CD4-positive, alpha-beta T cell treated with Interleukin-4 for 1 hour (primary cell): ENCODE results near the gene ZC3H12C.
"Not testable (repeated sequence)": the region's sequence is repeated elsewhere in the genome, so short reads cannot be mapped to it uniquely, and the experiment has no call there.

Experiments
- DNase-seq, 2 donors: peaks; one replicate each; pipeline ENCODE4 v3.0.0-alpha.2; 2020 to 2022

Gene ZC3H12C

GRCh38 chr11:110092515-110093406, at the start of gene ZC3H12C:
ZC3H12C (plus strand) TSS chr11:110093392; CDS start chr11:110093412, 20 bp downstream.
- DNase-seq, result peak; percentile 36 to 76

DNA sequence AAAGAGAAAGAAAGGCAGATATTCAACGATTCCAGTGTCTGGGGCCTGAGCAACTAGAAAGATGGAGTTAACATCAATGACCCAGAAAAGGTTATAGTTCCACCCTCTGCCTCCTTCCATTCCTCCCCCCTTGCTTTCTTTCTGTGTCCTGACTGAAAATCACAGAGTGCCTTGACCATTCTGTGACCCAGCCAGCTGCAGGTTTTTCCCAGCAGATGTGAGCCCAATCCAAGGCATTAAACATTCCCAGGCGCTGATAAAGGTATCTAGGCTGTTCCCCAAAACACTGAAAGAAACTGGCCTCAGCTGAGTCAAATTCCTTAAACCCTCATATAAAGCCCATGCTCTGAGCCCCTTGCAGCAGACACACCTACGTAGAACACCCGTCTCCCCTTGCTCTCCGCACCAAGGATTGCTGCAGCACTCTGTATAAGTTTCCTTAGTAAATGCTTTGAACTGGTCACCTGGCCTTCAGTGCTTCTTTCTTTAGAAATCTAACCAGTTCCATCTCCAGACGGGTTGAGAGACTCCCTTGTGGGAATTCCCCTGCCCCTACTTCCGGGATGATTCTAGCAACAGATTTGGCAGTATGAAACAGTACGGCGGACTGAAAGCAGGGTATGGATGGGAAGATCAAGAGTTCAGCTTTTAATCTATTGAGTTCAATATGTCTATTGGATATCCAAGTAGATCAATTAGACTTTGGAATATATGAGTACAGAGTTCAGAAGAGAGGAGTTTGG, 48.8 kb upstream of the ZC3H12C start:
- DNase-seq, result no peak

DNA sequence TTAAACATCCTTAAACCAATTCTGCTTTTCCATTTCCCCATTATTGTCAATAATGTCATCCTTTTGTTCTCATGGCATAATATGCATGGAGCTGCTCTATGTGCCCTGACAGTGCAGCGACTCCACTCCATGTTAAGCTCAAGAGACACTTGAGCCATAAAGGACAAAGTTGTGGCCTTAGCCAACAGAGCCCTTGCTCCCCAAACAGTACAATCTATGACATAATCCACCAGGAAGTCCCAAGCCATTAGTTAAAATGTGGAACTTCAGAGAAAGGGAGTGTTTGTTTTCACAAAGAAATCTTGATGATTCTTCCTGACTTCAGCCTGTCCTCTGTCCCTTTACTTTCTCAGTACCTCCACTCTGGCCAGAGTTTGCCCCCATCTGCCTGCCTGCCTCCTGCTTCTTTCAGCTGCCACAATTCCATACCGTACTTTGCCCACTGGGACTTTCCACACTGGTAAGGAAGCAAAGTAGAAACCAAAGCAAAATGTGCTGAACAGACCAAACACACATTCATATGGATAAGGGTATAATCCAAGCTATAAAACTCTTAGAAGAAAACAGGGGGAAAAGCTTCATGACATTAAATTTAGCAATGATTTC, 46.3 kb upstream of the ZC3H12C start:
- DNase-seq, result no peak

DNA sequence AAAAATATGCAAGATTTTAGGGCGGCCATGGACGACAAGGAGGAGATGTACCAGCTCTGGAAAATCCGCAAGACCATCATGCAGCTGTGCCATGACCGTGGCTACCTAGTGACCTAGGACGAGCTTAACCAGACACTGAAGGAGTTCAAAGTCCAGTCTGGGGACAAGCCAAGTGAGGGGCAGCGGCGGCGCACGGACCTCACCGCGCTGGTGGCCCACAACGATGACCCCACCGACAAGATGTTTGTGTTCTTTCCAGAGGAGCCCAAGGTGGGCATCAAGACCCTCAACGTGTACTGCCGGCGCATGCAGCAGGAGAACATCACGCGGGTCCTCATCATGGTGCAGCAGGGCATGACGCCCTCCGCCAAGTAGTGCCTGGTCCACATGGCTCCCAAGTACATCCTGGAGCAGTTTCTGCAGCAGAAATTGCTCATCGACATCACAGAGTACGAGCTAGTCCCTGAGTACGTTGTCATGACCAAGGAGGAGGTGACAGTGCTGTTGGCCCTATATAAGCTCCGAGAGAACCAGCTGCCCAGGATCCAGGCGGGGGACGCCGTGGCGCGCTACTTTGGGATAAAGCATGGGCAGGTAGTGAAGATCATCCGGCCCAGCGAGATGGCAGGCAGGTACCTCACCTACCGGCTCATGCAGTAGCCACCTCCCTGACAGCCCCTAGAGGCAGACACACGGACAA, 43.5 kb upstream of the ZC3H12C start:
- DNase-seq, result no peak

DNA sequence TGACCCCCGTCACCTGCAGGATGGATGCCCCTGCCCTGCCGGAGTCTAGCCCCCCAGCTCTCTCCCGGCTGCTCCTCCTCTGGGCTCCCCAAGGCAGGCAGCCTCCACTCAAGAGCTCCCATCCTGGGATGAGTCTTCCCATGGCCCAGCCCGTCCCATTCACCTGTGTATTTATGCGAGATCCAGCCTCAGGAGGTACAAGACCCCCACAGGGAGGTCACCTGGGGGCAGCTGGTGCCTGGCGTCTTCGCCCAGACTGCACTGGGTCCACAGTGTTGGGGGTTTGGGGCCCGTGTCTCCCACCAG, 43.0 kb upstream of the ZC3H12C start:
- no peak for DNase-seq

DNA sequence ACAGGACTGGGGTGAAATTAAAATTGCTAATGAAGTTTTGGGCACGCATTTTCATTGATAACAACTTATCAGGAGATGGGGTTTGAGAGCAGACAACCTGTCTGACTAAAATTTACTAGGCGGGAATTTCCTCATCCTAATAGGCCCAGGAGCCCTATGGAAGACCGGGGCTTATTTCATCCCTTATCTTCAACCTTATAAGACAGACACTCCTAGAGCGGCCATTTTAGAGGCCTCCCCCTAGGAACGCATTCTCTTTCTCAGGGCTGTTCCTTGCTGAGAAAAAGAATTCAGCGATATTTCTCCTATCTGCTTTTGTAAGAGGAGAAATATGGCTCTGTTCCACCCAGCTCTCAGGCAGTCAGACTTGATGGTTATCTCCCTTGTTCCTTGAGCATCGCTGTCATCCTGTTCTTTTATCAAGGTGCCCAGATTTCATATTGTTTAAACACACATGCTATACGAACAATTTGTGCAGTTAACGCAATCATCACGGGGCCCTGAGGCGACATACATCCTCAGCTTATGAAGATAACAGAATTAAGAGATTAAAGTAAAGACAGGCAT, 39.3 kb upstream of the ZC3H12C start:
- no peak for DNase-seq

DNA sequence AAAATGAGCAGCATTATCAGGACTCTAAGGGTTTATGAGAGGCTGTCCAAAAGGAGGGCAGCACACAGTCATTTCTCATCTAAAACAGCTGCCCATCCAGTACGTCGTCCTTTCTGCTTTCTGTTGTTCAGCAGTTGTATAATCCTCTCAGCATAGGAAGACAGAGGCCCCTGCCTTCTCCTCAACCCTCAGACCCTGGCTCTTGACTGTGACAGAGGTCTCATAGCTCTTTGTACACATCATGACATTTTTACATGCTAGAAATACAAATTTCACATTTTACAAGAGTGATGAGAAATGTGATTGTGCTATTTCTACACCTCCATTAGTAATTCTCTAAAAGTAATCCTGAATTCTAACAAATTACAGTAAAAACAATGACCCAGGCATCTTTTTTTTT, 36.2 kb upstream of the ZC3H12C start:
- DNase-seq, result no peak

DNA sequence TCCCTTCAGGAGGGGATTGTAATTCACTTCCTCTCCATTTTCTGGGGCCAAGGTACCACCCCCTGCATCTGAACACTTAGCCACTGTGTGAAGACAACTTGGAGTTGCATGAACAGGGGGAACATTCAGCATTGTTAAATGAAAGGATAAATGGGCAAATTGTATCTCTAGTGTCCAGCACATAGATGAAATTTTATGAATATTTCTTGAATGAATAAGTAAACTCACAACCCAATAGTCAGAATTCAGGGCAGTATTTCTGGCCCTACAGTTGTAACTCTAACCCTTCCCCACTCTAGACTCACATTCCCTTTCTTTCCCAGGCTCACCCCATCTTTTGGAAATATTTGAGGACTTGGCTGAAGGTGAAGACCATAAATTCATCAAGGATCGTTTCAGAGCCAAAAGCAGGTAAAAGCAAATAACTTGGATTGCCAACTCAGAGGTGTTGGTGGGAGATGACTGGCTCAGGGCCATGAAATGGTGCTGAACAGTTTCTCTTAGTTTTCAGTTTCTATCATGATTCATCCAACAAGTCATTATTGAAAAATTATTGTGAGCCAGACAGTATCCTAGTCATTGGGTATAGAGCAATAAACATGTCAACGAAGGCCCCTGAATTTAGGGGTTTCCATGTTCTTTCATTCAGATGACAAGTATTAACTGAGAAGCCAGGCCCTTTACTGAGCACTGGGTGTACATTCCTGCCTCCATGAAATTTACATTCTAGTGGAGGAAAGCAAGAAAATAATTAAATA, 33.3 kb upstream of the ZC3H12C start:
- no peak for DNase-seq

DNA sequence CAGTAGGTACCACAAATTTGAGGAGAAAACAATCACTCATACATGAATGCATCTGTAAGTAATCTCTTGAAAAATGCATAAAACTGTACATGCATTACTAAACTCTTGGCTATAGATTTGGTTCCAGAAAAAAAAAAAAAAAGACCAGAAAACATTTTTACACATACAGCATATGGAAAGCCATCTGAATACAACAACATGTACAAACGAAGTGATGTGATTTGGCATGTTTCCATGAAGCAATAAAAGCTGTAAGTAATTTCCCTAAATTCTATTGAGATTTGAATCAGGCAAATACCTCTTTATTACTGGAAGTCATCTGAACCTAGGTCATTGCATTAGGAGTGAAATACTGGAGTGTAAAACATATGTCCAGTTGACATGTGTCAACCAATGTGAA, 31.9 kb upstream of the ZC3H12C start:
- DNase-seq, result no peak

DNA sequence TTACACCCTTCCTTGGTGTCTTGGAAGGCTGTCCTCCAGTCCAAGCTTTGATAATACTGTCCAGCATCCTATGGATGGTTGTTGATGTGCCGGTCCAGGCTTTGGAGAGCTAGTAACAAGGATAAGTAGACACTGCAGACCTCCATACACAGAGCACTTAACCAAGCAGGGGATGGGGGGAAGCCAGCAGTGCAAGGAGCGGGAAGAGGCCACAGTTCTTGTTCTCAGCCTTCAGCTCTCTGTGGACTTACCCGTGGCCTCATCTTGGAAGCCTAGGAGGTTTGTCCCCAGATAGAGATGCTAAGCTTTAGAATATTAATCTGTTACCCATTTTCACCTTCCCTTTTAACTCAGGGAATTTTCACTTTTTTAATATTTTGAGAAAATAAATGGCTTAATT, 30.9 kb upstream of the ZC3H12C start:
- DNase-seq, result no peak

- no peak for DNase-seq
These were observed 28.0 kb upstream of the ZC3H12C start for GRCh38 chr11:110065189-110065588.

DNA sequence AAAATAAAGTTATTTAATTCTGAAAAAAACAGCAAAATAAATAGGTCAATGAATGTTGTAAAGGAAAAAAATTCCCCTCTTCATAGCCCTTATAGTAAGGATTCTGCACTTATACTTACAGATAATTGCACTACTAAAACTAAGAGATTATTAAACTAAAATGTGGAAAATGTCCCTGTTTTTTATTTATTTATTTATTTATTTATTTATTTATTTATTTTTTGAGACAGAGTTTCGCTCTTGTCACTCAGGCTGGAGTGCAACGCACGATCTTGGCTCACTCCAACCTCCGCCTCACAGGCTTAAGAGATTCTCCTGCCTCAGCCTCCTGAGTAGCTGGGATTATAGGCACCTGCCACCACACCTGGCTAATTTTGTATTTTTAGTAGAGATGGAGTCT, 25.2 kb upstream of the ZC3H12C start:
- DNase-seq, result not testable (repeated sequence)

GRCh38 chr11:110069158-110069737, 23.9 kb upstream of the ZC3H12C start:
- peak in 1 of 2 donors; percentile 37 for DNase-seq

- no peak for DNase-seq
These were observed 23.0 kb upstream of the ZC3H12C start for GRCh38 chr11:110070176-110070575.

DNA sequence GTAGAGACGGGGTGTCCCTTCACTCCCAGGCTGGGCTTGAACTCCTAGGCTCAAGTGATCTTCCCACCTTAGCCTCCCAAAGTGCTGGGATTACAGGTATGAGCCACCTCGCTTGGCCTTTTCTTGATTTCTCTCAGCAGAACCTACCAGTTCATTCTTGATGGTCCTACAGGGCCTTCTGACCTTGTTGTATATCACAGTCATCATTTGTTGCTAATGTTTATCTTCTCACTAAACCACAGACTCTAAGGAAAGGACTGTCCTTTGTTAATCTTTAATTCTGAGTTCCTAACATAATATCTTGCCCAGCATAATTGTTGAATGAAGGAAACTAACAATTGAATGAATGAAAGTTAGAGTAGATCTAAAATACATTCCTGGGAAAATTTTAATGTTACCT, 22.0 kb upstream of the ZC3H12C start:
- DNase-seq, result no peak

- no peak for DNase-seq
These were observed 20.3 kb upstream of the ZC3H12C start for GRCh38 chr11:110072930-110073329.

GRCh38 chr11:110074499-110074898, 18.7 kb upstream of the ZC3H12C start:
- no peak for DNase-seq

DNA sequence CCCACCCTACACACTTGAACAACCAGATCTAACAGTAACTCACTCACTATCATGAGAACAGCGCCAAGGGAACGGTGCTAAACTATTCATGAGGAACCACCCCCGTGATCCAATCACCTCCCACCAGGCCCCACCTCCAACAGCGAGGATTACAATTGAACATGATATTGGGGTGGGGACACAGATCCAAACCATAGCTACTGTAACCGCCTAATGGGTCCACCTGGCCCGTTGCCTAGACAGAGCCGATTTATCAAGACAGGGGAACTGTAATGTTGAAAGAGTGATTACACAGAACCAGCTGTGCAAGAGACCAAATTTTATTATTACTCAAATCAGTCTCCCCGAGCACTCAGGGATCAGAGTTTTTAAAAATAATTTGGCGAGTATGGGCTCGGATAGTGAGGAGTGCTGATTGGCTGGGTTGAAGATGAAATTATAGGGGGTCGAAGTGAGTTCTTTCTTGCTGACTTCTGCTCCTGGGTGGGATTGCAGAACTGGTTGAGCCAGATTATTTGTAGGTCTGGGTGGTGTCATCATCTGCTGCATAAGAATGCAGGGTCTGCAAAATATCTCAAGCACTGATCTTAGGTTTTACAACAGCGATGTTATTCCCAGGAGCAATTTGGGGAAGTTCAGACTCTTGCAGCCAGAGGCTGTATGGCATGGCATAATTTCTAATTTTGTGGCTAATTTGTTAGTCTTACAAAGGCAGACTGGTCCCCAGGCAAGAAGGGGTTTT, 17.9 kb upstream of the ZC3H12C start:
- DNase-seq, result no peak

DNA sequence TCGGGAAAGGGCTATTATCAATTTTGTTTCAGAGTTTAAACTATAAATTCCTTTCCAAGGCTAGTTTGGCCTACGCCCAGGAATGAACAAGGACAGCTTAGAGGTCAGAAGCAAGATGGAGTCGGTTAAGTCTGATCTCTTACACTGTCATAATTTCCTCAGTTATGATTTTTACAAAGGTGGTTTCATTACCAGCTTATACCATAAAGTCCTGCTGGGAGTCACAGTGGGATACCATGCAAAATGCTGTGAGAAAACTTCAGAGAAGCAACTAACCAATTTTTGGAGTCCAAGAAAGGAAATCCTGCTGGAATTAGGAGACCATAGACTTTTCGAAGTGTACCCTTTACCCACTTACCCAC, 17.4 kb upstream of the ZC3H12C start:
- DNase-seq, result no peak

GRCh38 chr11:110076371-110076965, 16.7 kb upstream of the ZC3H12C start:
- DNase-seq, result no peak

DNA sequence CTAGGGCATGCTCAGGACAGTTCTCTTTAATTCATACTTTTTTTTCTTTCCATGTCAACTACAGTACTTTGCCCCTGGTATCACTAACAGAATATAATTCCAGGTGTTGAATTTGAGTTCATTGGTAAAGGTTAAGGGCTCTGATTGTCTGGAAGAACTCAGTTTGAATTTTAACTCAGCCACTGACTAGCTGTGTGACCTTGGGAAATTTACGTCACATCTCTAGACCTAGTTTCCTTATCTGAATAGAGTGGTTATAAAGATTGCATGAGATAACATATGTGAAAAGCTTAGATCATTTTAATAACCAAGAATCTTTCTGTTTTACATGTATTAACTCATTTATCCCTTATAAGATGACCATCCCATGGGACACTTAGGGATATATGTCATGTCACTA, 15.8 kb upstream of the ZC3H12C start:
- no peak for DNase-seq
